Measurements from ENCODE around the gene DPT. TPM values are rescaled to one million over a fixed set of nuclear protein-coding genes. Genes with fewer than 3 reads are reported as not detected.

Gene DPT
- total RNA-seq, 4 donors from 2014 or later, result 95.3 to 190 (median 138) TPM

GRCh38 chr1:168755800-168756418 lies 26.9 kb upstream of the DPT start:
- Histone ChIP-seq H3K27ac (replicated peaks in 1 of 4) (no peak overlapping the region), H3K4me3 (no peak overlapping the region), H3K4me1 (peaks cover 0 to 22% (median 20%) of the 10 kb centered on the region in 4 donors), H3K9me3 (no peaks in the 10 kb centered on the region), H3K36me3 (no peaks in the 10 kb centered on the region), H3K27me3 (no peaks in the 10 kb centered on the region)
- 63% methylated on average over 5 of the region's 5 CpGs for WGBS
- TF ChIP-seq CTCF (IDR thresholded peaks at IDR 0.05), result no peak
- no peak for TF ChIP-seq POLR2A (IDR thresholded peaks at IDR 0.05; ENCODE audit: low read depth)
- TF ChIP-seq POLR2AphosphoS5 (IDR thresholded peaks at IDR 0.05), result no peak
- TF ChIP-seq EP300 (IDR thresholded peaks at IDR 0.05), result no peak
- DNase-seq (ENCODE audit: extremely low spot score), result no peak
- intact Hi-C loops (cut with DNase I), result no loop called here

- peaks cover 0 to 26% (median 22%) of the 10 kb centered on the region in 4 donors for H3K4me1 ChIP-seq
- no peaks in the 10 kb centered on the region for H3K9me3 ChIP-seq
- intact Hi-C loops (cut with DNase I), result no loop called here
- DNase-seq (ENCODE audit: extremely low spot score), result no peak
- no peaks in the 10 kb centered on the region for H3K36me3 ChIP-seq
- no peak overlapping the region for H3K27ac ChIP-seq (replicated peaks in 1 of 4)
- no peak overlapping the region for H3K4me3 ChIP-seq
- 75% methylated on average over 8 of the region's 8 CpGs for WGBS
- no peaks in the 10 kb centered on the region for H3K27me3 ChIP-seq
- no peak for TF ChIP-seq CTCF (IDR thresholded peaks at IDR 0.05)
- TF ChIP-seq POLR2A (IDR thresholded peaks at IDR 0.05; ENCODE audit: low read depth), result no peak
- no peak for TF ChIP-seq POLR2AphosphoS5 (IDR thresholded peaks at IDR 0.05)
- TF ChIP-seq EP300 (IDR thresholded peaks at IDR 0.05), result no peak
These were observed 23.3 kb upstream of the DPT start for GRCh38 chr1:168752171-168752832.

GRCh38 chr1:168751195-168751650 lies 22.2 kb upstream of the DPT start:
- no peaks in the 10 kb centered on the region for H3K36me3 ChIP-seq
- 71% methylated on average over 3 of the region's 3 CpGs for WGBS
- TF ChIP-seq CTCF (IDR thresholded peaks at IDR 0.05), result peak in 1 of 3 experiments; percentile 44
- no peak for TF ChIP-seq EP300 (IDR thresholded peaks at IDR 0.05)
- TF ChIP-seq POLR2AphosphoS5 (IDR thresholded peaks at IDR 0.05), result peak in 1 of 2 donors; percentile 8
- TF ChIP-seq POLR2A (IDR thresholded peaks at IDR 0.05; ENCODE audit: low read depth), result no peak
- DNase-seq (ENCODE audit: extremely low spot score), result no peak
- H3K4me1 ChIP-seq, result peaks cover 0 to 26% (median 22%) of the 10 kb centered on the region in 4 donors
- intact Hi-C loops (cut with DNase I), result no loop called here
- H3K27ac ChIP-seq (replicated peaks in 1 of 4), result no peak overlapping the region
- no peaks in the 10 kb centered on the region for H3K9me3 ChIP-seq
- no peak overlapping the region for H3K4me3 ChIP-seq
- no peaks in the 10 kb centered on the region for H3K27me3 ChIP-seq

- Histone ChIP-seq H3K36me3 (no peaks in the 10 kb centered on the region), H3K9me3 (no peaks in the 10 kb centered on the region), H3K27me3 (no peaks in the 10 kb centered on the region), H3K4me1 (peaks cover 1 to 4% (median 4%) of the 10 kb centered on the region in 4 donors), H3K4me3 (no peak overlapping the region), H3K27ac (replicated peaks in 1 of 4) (no peak overlapping the region)
- TF ChIP-seq POLR2A (IDR thresholded peaks at IDR 0.05; ENCODE audit: low read depth) (no peak), CTCF (IDR thresholded peaks at IDR 0.05) (no peak), EP300 (IDR thresholded peaks at IDR 0.05) (no peak), POLR2AphosphoS5 (IDR thresholded peaks at IDR 0.05) (no peak)
- DNase-seq (ENCODE audit: extremely low spot score), result peak; percentile 47
- intact Hi-C loops (cut with DNase I), result no loop called here
- 90% methylated on average over 8 of the region's 8 CpGs for WGBS
These were observed 14.1 kb upstream of the DPT start for GRCh38 chr1:168742994-168743650.
